GM20431 (cell line): Measurements from ENCODE around the gene SEC14L3.

ENCODE experiments used
- in situ Hi-C: fragments of 300-500 bp; cut with MseI, MboI; formaldehyde crosslinking; loops from one replicate; pipeline ENCODE4 v1.15.0; 2020; ENCODE audit warnings: low sequenced_read_pairs; ENCODE audit not compliant: unreplicated experiment

SEC14L3 gene

GRCh38 chr22:30425616-30426387 lies 46.0 kb downstream of the SEC14L3 start, which contains the start of gene MTFP1:
Gene MTFP1 (plus strand): TSS chr22:30425768. CDS start chr22:30425880, 112 bp downstream.
- in situ Hi-C loops = no loop called here

GRCh38 chr22:30425327-30425615 lies 46.5 kb downstream of the SEC14L3 start:
- in situ Hi-C loops = no loop called here

DNA sequence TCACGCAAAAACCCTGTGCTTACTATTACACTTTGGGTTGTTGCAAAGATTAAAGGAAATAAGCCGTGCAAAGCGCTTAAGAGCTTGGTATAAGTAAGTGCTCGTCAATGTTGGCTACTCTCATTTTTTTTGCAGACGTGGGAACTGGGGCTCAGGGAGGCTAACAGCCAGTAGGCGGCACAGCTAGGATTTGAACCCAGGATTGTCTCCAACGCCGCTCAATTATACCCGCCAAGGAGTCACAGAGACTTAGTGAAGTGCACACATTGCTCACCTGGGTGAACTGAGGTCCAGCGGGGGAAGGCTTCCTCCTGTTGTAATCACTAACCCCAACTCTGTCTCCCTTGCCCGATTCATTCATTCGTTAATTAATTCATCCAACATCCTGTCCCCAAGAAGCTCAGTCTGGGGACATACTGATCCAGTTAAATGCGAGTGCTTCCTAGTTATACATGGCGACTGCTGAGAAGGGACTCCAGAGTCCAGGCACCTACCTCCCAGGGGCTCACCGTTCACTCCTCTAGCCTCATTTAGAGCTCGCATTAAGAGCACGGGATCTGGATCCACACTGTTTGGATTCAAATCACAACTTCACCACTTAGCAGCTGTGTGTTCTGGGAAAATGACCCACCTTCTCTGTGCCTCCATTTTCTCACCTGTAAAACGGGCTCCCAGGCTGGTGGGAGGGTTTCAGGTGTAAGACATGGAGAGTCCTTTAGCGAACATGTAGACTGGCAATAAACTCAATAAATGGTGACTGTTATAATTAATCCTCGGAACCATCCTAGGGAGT lies 47.1 kb downstream of the SEC14L3 start:
- in situ Hi-C loops = no loop called here

DNA sequence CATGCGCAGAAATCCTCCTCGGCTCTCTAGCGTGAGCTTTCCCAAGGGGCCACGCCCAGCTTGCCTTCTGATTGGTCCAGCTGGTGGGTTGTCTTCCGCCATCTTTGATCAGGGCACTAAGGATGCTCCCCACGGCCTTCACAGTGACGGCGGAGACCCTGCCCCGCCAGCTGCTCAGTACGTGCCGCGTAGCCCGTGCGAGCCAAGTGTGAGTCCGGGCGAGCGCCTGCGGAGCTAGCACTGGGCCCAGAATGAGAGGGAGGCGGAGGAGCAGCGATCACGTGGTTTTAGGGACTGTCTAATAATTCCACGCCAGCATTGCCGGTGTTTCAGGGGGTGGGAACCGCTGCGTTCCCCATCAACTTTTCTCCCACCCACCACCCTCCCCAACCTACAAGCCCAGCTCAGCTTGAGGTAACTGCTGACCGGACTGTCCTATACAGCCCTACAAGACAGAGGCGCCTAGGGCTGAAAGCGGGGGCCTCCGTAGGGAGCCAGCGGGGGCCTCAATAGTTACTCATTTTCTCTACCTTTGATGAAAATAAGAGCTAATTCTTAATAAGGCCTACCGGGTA lies 47.8 kb downstream of the SEC14L3 start:
- in situ Hi-C loops = no loop called here

DNA sequence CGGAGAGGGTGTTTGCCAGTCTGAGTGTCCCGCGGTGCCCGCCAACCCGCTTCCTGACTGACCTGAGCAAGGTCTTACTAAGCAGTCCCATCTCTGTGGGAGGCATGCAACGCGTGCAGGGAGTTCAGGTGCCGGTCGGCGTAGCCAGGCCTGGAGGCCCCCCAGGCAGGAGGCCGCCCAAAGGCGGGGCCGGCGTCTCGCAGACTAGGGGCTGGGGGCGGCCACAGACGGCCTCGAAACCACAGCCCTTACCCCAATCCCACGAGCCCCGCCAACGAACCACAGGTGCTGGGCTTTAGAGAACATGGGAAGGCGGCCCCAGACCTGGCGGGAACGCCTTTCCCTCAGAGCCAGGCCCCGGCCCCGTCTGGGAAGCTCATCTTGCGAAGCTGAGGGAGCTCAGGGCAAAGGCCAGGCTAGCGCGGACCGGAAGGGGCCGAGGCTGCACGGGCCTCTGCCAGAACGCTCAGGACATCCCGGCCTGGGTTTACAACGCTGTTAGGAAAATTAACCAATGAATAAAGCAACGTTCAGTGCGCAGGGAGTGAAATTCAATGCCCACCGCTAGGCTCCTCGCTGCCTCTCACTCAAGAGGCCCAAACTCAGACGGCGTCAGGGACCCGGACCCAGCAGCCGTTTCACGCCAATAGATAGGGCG lies 48.4 kb downstream of the SEC14L3 start:
- in situ Hi-C loops = no loop called here

- in situ Hi-C loops = no loop called here
Measured at GRCh38 chr22:30422481-30423300, 49.1 kb downstream of the SEC14L3 start.

DNA sequence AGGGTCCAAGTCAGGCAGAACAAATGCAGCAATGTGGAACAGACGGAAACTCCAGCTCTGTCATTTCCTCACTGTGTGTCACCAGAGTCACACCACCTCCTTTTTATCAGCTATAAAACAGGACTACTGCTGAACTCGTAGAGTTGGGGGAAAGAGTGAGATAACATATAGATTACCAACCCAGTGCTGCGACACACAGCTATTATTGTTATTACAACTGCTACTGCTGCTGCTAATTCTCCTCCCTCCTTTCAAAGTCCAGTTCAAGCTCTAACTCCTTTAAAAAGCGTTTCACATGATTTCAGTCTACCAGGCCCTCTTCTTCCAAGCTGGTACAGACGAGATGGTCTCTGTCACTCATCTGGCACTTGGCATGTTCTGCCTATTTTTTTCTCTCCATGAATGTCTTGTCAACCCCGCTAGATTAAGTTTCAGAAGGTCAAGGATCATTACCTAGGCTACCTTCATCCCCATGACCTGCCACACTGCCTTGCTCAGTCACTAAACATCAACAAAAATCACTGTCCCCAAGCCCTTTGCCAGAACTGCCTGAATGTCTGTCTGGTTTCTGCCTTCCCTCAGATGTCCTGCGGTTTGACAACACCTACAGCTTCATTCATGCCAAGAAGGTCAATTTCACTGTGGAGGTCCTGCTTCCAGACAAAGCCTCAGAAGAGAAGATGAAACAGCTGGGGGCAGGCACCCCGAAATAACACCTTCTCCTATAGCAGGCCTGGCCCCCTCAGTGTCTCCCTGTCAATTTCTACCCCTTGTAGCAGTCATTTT lies 49.9 kb downstream of the SEC14L3 start:
- in situ Hi-C loops = no loop called here

DNA sequence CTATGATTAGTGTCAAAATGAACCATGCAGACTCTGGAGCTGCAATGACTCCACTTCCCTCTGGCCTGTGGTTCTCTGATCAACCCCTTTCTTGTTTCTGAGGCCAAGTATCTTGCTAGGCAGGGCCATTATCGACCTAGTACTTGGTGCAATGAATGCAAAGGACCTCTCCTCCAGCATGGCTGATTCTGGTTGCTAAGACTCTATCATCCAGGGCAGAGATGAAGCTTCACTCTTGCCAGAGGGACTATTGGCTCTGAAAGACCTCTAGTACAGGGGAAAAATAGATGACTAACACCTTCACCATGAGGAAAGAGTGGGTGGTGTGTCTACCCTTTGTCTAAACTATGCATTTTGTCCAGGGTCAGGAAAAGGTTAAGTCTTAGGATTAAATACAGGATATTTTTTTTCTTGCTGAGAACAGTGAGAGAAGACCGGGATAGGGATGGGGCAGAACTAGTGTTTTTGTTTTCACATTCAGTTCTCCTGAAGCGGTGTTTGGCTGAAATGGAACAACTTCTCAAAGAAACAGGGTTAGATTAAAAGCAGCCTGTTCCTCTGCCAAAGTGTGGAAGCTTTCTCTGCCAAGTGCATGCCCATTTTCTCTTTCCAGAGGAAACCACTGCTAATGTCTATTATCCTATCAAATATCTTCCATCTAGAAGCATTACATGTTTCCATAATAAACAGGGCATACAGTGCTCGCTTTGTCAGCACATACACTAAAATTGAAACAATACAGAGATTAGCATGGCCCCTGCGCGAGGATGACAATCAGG lies 51.3 kb downstream of the SEC14L3 start:
- in situ Hi-C loops = no loop called here

- in situ Hi-C loops = no loop called here
Measured at GRCh38 chr22:30416837-30417236, 55.0 kb downstream of the SEC14L3 start.

GRCh38 chr22:30416403-30416802 lies 55.4 kb downstream of the SEC14L3 start:
- in situ Hi-C loops = no loop called here

DNA sequence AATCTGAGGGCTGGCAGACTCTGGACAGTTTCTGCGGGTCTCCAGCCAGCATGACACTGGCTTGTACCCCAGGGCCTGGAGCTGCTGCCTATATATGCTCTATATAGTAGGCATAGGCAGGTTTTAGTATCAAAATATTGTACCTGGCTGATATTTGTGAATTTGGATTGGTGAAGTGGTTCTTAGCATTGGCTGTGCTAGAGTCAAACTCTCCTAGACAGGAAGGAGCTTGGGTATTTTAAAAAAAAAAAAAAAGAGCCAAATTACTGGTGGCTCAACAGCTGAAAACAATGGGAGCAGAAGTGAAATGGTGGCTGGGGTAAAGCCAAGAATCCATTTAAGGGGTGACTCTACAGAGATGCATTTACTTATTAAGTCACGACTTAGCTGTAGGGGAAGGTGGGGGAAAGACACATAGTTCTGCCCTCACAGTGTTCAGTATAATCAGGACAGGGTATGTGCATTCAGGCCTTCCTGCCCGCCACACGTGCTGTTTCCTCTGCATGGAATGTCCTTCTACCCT lies 57.2 kb downstream of the SEC14L3 start:
- in situ Hi-C loops = no loop called here

- in situ Hi-C loops = no loop called here
Measured at GRCh38 chr22:30413745-30414524, 57.9 kb downstream of the SEC14L3 start.

- in situ Hi-C loops = no loop called here
Measured at GRCh38 chr22:30413001-30413400, 58.8 kb downstream of the SEC14L3 start.

DNA sequence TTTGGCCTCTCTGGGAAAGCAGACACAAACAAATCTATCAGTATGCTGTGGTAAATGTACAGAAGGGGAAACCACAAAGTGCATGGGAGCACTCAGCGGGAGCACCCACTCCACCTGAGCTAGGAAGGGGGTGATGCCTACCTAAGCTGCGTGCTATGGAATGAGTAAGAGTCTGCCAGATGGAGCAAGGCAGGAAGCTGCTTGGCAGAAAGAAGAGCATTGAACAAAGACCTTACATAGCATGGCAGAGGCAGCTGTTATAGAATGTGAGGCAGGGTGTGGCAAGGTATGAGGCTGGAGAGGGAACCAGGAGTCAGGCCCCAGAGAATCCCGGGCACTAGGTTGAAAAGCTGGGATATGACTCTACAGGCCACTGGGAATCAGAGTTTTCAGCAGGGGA lies 60.0 kb downstream of the SEC14L3 start:
- in situ Hi-C loops = no loop called here
